Stimulated activated CD8-positive, alpha-beta memory T cell treated with anti-CD3 and anti-CD28 coated beads, Interleukin-7, amount 100 ng/mL, for 4 hours (primary cell): Measurements from ENCODE around the gene RAB2B.

Experiments
- DNase-seq, 2 donors: peaks; one replicate each; pipeline ENCODE4 v3.0.0-alpha.2; 2020; ENCODE audit warnings: low read depth in 2 of 2

The RAB2B gene

DNA sequence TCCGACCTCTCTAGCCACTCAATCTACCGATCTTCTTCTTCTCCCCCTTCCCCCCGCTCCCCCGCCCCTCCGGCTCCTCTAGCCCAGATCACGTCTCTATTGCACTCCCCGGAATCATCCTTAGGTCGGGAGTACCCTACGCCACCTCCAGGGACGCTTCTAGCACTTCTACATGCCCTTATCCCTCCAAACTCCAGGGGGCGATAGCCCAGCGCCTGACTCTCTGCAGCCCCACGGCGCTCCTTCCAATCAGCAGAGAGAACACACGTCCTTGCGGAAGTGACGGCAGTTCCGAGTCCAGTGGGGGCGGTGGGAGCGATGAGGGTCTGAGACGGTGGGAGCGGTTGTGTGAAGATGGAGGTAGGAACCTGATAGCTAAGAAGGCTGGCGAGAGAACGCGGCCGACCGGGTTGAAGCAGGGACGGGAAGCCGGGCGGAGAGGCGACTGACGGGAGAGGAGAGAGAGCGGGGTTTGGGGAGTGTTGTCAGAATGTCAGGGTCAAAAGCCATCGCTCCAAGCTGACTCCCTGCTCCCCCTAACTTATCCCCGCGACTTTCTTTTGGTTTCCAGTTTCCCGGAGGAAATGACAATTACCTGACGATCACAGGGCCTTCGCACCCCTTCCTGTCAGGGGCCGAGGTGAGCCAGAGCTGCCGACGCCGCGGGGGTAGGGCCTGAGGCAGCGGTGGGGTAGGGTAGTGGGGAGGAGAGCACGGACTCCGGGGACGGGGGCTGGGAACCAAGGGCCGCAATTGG lies at the start of gene RAB2B, which contains the start of gene TOX4:
Gene RAB2B (minus strand): TSS at position 35 of the 757 bp plus-strand sequence. CDS start 87 bp downstream, outside the sequence.
Gene TOX4 (plus strand): TSS at position 271 of the 757 bp plus-strand sequence. CDS start 84 bp downstream, at position 355.
- peak; percentile 91 to 94 for DNase-seq

DNA sequence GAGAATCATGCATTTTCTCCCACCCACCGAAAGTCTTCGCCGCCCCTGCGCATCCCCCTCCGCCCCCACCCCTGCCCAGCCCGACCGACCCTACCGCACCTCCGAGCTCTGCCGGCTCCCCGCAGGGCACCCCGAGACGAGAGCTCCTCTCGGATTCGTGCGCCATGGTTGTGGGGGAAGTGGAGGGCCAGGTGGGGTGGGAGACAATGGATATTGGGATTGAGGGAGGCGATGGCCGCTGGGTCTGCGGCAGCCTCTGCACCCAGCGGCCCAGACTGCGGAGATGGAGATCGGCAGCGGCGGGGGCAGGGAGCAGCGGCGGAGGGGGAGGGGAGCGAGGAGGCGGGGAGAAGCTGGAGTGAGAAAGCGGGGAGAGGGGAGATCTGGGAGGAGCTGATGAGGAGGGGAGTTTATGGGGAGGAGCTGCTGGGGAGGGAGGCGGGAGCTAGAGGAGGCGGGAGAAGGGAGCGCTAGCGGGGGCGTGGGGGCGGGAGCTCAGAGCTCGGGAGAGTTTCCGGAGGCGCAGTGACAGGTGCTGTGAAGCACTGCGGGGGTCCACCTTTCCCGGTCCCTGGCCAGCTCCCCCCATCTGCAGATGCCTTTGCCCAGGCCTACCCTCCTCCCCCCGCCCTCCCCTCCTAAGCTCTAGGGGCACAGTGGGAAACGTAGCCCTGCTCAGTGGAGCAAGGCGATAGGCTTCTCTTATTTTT lies 49.4 kb upstream of the RAB2B start, which contains the start of gene SALL2:
Gene SALL2 (minus strand): TSS at position 385 of the 710 bp plus-strand sequence. CDS start 219 bp downstream, at position 166.
- DNase-seq = peak; percentile 47 to 64

DNA sequence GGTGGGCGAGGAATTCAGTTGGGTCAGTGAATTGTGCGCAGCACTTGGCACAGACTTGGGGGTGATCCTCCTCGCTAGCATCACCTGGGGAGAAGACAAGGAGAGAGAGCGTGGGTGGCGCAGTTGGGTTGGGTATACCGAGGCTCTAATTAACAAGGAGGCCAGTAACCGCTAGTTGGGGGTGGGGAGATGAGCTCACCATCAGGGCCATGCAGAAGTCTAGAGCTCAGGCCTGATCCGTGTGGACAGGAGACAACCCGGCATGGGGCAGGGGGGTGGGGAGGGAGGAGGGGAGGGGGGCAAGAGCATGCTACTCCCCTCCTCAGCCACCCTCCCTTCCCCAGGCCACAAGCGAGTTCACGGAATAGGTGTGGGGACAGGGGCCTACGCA lies 48.8 kb upstream of the RAB2B start:
- DNase-seq = no peak

DNA sequence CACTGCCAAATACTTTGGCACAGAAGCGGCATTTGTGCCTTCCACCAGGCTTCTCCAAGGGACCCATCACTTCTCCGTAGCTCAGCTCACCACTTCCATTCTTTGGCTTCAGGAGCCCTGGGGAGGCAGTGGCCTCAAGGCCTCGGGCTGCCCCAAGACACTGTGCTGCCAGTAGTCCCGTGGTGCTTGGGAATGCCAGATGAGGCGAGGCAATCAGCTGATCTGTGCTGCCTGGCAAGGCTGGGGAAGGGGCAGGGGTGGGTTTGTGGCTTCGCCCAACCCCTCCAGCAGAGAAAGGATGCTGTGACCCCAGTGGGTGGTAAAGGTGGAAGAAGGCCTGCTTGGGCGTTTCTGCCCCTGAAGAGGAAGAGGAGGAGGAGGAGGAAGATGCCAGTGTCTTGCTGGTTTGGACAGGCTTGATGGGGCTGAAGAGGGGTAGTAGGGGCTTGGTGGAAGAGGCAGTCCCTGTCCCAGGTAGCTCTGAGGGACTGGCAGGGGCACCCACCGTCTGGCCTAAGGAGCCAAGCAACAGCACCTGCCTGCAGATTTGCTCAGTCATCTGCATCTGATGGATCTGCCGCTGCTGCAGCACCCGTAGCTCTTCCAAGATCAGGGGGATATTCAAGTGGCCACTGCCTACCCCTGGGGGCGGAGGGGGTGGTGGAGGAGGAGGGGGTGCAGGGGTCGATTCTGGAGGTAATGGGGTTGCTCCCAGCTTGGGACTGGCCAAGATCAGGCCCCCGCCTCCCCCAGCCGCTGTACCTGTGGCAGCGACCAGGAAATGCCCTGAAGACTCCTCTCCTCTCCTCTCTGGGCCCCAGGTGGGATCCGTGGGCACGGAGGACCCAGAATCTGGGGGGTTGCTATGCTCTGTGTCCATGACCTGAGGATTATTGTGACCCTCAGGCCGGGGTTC lies 48.1 kb upstream of the RAB2B start:
- DNase-seq = no peak

DNA sequence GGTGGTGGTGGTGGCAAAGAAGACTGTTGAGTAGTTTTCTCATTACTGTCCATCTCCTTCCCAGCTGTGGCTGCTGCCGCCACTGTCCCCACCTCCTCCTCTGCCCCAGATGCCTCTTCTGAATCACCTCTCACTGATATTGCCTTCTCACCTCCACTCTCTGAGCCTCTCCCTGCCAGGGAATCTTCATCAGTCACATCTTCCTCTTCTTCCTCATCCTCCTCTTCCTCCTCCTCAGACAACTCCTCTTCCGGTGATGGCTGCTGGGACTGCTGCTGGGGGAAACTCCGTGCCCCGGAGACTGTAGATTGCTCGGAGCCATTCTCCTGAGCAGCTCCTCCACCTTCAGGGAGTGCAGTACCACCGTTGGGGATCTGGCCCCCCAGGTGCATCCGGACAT lies 46.4 kb upstream of the RAB2B start:
- no peak for DNase-seq

DNA sequence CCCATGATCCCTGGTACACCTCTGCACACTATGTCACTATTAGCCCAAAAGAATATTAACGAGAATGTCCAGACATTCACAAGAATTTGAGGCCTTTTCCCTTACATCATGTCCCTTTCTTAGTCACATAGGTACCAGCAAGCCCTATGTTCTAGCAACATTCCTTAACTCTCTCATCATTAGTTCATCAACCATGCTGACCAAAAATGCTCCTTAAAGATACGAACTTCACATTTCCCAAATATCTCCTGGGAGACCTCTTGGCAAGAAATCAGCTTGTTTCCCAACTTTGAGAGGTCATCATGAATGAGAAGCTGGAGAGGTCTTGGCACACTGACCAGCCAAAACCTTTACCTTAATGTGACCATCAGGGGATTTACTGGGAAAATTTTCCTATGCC lies 44.7 kb upstream of the RAB2B start:
- no peak for DNase-seq

DNA sequence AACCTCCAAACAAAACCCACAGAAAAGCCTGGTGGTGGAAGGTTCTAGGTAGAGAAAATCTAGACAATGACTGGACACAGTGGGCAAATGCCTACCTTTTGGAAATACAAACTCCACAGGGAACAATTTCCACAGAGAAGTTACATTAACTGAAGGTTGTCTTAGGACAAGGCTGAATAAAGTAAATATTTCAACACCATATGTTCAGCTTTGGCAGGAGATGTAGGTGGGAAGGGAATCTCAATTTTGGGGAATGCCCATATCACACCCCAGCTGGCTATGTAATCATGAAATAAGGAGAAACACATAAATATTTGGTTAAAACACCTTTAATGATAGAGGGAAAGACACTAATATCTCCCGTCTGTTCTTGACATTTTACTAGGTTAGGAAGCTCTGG lies 44.0 kb upstream of the RAB2B start:
- no peak for DNase-seq

DNA sequence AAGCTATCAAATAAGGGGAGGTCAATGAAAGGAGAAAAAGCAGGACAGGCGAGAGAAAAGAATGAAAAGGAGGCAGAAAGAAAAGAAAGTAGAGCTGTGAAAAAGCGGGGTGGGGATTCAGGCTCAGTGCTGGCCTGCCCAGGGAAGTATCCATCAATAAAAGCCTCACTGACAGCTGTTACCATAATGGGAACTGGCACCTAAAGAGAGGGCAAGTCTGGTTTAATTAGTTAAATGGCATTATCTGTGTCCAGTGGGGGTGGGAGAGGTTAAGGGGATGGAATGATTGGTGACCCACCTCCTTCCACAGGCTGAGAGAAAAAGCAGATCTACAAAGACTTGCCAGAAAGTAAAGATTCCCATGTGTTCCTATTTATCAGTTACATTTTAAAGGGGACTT lies 42.0 kb upstream of the RAB2B start:
- DNase-seq = no peak

DNA sequence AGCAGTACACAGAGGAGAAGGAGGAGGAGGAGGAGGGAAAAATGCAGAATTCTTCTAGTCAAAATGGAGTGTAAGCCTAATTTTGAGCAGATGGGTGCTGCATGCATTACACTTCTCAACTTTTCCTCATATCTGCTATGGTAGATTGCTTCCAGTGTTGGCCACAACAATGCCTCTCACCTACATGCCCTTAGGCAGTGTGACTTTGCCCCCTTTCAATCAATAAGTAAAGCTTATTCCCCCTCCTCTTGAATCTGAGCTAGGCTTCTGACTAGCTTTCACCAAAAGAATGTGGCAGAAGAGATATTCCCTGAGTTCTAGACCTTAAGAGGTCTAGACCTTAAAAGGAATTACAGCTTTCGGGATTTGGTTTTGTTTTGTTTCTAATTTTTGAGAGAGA lies 37.6 kb upstream of the RAB2B start:
- no peak for DNase-seq

DNA sequence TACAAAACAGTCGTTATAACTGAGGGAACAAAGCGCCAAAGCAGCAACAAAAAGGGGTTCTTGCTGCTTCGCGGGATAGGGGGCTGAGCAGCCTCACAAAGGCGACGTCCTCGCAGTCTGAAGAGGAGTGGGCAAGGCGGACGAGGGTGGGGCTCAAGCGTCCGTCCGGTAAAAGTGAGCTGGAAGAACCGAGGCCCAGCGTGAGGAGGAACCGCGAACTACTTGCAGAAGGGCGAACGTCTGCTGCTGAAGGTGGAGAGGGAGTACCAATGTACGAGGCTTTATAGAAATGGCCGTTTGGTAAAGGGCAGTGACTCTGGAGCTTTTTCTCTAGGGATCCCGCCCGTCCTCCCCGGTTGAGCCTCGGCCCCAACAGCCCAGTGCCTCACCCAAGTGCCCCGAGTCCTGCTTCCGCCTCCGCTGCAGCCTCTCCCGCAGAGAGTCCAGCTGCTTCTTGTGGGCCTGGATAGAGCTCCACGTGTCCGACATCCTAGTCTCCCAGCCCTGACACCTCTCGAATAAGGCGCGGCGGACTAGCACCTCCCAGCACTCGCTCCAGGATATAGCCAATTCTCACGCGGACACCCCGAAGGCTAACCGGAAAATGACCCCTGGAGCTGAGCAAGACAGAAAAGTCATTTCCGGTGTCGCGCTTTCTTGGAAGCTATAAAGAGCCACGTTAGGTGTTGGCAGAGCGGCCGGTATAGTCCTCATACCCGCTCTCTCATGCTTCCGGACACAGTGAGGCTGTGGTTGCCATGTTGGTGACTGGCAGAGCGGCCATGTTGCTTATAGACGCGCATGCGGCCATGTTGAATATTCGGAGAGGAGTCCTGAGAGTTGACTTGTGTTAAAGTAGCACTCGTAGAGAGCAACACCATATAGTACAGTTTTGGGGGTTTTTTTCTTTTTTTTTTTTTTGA lies 34.2 kb upstream of the RAB2B start, which contains the start of gene METTL3:
Gene METTL3 (minus strand): TSS at position 606 of the 923 bp plus-strand sequence. CDS start 117 bp downstream, at position 489.
- DNase-seq = peak; percentile 89 to 93

DNA sequence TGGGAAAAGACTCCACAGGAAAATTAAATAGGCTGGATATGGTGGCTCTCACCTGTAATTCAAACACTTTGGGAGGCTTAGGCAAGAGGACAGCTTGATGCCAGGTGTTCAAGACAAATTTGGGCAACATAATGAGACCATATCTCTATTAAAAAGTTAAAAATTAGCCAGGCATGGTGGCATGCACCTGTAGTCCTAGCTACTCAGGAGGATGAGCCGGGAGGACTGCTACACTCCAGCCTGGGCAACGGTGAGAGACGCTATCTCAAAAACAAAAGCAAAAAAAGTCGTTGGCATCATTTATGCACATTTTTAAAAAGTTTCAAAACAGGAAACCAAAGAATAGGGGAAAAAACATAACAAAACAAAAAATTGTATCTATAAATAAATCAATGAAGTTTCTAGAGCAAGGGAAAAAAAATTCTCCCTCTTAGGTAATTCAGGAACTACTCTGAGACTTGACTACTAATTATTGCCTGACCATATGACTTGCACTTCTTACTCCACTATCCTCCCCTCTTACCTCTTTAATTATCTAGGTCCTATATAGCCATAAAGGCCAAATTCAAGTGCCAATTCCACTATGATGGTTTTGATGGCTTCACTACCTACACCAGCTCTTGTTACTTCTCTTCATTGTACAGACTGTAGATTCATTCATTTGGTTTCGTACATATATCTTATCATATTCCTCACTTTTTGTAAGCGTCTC lies 32.8 kb upstream of the RAB2B start:
- no peak for DNase-seq

DNA sequence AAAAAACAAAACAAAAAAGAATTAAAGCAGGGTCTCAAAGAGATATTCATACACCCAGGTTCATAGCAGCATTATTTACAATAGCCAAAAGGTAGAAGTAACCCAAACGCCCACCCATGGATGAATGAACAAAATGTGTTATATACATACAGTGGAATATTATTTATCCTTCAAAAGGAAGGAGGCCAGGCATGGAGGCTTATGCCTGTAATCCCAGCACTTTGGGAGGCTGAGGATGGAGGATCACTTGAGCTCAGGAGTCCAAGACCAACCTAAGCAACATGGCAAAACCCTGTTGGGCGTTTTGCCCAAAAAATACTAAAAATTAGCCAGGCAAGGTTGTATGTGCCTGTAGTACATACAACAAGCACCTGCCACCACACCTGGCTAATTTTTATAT lies 29.8 kb upstream of the RAB2B start:
- no peak for DNase-seq

DNA sequence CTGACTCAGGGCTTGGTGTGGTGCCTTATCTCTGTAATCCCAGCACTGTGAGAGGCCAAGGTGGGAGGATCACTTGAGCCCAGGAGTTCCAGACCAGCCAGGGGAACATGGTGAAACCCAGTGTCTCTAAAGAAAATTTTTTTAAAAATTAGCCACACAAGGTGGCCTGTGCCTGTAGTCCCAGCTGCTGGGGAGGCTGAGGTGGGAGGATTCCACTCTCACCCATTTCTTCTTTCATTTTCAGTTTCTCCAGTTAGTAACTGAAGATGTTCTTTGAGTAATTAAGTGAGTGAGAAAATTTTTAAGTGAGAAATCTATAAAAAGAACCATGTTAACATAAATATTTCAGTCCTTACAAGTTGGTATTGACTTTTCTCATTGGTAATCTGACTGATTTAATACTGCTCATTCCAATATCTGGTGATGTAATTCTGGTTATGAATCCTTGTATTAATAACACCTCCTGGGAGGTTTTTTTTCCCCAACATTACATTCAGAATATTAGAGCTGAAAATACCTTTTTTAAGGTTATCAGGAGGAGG lies 28.3 kb upstream of the RAB2B start:
- DNase-seq = no peak

DNA sequence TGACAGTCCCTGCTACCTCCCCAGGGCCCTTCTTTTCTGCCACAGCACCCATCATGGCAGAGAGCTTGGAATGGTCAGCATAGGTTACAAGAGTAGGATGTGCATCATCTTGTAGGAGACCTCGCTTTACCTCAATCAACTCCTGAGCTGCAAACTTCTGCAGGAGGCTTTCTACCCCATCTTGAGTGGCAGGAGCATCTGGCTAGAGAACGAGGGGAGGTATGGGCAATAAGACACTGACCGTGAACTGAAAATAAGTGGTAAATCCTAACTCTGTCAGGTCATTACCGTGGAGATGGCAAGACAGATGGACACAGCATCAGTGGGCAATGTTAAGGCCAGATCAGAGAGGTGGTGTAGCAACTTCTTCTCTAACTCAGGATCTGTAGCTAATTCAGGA lies 26.6 kb upstream of the RAB2B start:
- no peak for DNase-seq

DNA sequence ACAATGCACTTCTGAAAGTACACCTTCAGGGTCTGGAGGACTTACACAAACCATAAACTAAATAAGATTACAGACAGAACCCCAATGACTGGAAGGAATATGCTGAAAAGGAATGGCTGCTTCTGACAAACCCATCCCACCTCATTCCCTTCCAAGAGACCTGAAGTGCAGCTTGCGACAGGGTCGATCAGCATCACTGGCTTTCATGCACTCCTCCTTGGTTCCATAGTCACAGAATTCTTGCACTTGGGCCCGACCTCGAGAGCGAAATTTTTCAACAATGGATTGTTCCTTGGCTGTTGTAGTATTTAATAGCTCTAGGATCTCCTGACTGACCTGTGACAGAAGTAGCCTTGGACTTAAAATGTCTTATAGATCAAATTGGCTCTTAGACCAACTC lies 24.8 kb upstream of the RAB2B start:
- DNase-seq = no peak

DNA sequence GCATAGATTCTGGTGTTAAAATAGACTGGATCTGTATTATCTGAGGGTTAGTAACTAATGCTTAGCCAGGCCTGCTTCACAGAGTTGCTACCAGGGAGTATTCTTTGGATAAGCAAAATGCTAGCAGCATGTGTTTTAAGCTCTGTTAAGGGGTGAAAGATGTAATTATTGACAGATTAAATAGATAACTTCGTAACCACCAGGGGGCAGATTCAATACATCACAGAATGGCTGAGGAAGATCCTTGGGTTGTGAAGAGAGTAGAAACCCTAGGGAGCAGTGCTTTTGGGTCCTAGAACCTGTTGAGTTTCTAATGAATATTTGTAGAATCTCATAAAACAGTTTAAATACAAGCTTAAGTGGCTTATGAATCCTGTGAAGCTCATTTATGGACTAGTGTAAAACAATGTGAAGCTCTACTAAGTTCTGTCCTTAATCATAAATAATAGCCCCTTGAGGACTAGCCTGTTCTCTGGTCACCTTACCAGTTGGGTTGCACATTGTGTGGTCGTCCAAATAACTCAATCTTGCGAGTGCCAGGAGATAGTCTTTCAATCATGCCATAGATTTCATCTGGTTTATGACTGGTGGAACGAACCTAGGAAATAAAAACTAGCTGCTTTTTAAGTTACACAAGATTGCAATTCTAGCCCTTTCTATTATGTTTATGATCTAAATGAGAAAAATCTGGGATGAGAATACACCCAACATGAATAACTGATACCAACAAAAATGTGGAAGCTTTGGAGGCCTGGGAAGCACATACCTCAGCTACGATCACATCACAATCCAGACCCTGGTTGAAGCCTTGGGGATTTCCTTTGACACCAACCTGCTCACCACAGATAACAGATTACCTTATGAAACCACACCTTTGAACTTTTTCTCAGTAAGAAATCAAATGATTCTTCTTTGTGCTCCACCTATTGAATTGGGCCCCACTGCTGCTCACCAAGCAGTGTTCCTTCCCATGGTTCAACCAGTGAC lies 22.1 kb upstream of the RAB2B start:
- no peak for DNase-seq

DNA sequence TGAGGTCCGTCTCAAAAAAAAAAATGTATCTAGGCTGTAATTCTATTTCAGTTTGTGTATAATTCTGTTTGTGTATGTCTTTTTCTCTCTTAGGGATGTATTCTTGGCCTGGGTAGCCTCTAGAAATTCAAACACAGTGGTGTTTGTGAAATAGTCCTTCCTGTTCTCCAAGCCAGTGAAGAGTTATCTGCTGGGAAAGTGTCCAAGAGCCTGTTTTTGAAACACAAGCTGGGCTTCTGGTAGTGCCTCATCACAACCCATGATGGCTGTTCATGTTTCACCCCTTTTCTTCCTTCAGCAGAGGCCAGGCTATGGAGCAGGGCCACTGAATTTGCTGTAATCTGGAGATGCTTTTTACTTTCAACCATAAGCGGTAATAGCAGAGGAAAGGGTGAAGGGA lies 19.7 kb upstream of the RAB2B start:
- no peak for DNase-seq

DNA sequence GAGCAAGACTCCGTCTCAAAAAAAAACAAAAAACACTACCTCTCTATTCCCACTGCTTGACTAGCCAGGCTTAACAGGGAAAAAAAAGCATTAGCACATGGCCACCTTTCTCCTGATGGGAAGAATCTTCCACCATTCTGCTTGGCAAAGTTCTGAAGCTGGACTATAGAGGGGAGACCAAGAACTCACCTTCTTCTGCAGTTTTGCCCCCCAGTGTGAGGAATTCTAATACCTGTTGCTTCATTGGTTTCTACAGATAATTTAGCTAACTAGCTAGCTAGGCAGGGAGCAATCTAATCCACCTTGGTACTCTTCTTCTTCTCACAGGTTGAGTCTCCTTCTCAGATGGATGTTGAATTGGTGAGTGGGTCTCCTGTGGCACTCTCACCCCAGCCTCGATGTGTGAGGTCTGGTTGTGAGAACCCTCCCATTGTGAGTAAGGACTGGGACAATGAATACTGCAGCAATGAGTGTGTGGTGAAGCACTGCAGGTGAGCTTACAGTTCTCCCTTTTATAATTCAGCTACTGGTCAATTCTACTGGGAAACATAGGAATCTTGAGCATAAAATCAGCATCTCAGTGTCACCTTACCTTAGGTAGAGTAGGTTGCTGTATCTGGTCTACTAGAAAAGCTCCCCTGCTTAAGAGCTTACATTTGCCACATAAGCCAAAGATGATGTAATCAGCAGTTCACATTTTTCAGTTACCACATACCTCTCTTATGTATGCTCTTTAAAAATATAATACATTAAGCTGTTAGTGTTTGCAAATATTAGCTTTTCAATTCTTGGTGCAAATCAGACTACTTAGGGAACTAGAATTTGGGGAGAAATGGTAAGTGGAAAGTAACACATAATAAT lies 18.4 kb upstream of the RAB2B start:
- no peak for DNase-seq
